ENCODE data around the gene GPR176.
A peak's percentile ranks its signal among the peaks of the same experiment; 100 is the strongest.

GRCh38 chr15:39852250-39852649 is 67.8 kb downstream of the GPR176 start:
- TF ChIP-seq, protein P1, sequence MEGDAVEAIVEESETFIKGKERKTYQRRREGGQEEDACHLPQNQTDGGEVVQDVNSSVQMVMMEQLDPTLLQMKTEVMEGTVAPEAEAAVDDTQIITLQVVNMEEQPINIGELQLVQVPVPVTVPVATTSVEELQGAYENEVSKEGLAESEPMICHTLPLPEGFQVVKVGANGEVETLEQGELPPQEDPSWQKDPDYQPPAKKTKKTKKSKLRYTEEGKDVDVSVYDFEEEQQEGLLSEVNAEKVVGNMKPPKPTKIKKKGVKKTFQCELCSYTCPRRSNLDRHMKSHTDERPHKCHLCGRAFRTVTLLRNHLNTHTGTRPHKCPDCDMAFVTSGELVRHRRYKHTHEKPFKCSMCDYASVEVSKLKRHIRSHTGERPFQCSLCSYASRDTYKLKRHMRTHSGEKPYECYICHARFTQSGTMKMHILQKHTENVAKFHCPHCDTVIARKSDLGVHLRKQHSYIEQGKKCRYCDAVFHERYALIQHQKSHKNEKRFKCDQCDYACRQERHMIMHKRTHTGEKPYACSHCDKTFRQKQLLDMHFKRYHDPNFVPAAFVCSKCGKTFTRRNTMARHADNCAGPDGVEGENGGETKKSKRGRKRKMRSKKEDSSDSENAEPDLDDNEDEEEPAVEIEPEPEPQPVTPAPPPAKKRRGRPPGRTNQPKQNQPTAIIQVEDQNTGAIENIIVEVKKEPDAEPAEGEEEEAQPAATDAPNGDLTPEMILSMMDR (IDR thresholded peaks at IDR 0.05): no peak
- TF ChIP-seq POLR2AphosphoS5 (IDR thresholded peaks at IDR 0.05) (peak; percentile 63), EP300 (IDR thresholded peaks at IDR 0.05) (no peak)
